ENCODE data around the gene TRIM41.

DNA sequence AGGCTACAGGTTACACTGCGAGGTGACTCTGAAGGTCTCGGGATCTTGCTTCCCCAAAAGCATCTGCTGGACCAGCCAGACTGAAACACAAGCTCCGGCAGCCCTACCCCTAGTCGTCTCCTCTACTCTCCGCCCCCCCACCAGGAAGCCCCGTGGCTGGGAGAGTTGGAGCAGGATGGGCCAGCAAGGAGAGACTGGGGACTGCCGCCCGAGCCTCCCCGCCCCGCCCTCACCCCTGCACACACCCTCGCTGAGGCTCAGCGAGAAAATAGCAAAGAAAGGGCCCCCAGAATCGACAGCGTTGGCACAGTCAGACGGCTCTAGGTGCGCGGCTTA, 19.3 kb upstream of the TRIM41 start:
- TF ChIP-seq, protein P1, sequence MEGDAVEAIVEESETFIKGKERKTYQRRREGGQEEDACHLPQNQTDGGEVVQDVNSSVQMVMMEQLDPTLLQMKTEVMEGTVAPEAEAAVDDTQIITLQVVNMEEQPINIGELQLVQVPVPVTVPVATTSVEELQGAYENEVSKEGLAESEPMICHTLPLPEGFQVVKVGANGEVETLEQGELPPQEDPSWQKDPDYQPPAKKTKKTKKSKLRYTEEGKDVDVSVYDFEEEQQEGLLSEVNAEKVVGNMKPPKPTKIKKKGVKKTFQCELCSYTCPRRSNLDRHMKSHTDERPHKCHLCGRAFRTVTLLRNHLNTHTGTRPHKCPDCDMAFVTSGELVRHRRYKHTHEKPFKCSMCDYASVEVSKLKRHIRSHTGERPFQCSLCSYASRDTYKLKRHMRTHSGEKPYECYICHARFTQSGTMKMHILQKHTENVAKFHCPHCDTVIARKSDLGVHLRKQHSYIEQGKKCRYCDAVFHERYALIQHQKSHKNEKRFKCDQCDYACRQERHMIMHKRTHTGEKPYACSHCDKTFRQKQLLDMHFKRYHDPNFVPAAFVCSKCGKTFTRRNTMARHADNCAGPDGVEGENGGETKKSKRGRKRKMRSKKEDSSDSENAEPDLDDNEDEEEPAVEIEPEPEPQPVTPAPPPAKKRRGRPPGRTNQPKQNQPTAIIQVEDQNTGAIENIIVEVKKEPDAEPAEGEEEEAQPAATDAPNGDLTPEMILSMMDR (IDR thresholded peaks at IDR 0.05), result no peak
- TF ChIP-seq POLR2AphosphoS5 (IDR thresholded peaks at IDR 0.05), result no peak

All from prostate gland (tissue), 2 donors.